ENCODE measurements around the gene CNGB1. TPM values are rescaled to one million over a fixed set of nuclear protein-coding genes. Genes with fewer than 3 reads are reported as not detected.

The CNGB1 gene
- total and polyA plus RNA-seq, 10 donors = 0.02 to 0.12 TPM; not detected in 8

DNA sequence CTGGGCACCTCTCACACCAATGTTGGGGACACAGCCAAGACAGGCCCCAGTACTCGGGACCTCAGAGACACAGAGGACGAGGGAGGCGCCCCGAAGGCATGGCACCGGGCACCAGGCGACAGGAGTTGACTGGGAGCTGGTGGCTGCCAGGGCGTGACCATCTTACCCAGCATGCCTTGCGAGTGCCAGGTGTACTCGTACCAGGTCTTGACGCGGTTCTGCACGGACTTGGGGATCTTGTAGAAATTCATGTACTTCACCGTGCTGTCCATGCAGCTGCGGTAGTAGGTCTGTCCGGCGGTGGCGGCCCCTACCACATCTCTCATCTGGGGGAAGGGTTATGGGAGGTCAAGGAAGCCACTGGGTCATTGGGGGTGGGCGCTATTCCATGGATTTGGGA lies 67.3 kb downstream of the CNGB1 start:
- intact Hi-C loops (cut with DNase I; ENCODE audit: low total_unique reads) = no loop called here
- Histone ChIP-seq H3K27ac (no peak overlapping the region), H3K9me3 (no peaks in the 10 kb centered on the region), H3K4me1 (peaks cover 0 to 13% (median 5%) of the 10 kb centered on the region in 6 donors), H3K4me3 (no peak overlapping the region), H3K36me3 (no peaks in the 10 kb centered on the region), H3K27me3 (replicated peaks in 1 of 7) (peaks cover 0 to 53% (median 7%) of the 10 kb centered on the region in 7 donors)
- no peak for DNase-seq
- 62 to 91% (median 77%) methylated on average over 5 to 18 of the region's 18 CpGs for WGBS, 5 donors
- TF ChIP-seq, protein P1, sequence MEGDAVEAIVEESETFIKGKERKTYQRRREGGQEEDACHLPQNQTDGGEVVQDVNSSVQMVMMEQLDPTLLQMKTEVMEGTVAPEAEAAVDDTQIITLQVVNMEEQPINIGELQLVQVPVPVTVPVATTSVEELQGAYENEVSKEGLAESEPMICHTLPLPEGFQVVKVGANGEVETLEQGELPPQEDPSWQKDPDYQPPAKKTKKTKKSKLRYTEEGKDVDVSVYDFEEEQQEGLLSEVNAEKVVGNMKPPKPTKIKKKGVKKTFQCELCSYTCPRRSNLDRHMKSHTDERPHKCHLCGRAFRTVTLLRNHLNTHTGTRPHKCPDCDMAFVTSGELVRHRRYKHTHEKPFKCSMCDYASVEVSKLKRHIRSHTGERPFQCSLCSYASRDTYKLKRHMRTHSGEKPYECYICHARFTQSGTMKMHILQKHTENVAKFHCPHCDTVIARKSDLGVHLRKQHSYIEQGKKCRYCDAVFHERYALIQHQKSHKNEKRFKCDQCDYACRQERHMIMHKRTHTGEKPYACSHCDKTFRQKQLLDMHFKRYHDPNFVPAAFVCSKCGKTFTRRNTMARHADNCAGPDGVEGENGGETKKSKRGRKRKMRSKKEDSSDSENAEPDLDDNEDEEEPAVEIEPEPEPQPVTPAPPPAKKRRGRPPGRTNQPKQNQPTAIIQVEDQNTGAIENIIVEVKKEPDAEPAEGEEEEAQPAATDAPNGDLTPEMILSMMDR (IDR thresholded peaks at IDR 0.05 in 8 of 11, conservative IDR thresholded peaks at IDR 0.05 in 3 of 11) = no peak
- TF ChIP-seq POLR2AphosphoS5 (IDR thresholded peaks at IDR 0.05) (no peak), POLR2A (IDR thresholded peaks at IDR 0.05) (no peak)

DNA sequence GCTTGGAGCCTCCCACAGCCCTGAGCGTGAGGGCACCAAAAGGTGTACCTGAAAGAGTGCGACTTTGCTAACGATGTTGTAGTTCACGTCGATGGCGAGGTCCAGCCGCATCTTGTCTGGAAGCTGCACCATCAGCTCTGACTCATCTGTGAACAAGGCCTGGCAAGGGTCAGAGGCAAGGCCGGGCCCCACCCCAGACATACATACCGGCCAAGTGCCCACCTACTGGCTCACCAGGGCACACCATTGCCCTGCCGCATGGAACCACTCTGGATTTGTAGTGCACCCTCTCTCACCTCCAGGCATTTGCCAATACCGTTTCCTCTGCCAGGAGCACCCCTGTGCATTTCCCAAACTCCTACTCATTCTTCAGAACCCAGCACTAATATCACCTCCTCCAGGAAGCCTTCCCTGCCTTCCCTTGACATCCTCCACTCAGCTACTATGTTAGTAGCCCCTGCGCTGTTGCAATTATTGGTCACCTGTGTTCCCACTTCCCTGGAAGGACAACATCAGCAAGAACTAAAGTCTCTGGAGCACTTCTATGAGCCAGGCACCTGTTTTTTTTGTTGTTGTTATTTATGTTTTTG lies 69.4 kb downstream of the CNGB1 start:
- intact Hi-C loops (cut with DNase I; ENCODE audit: low total_unique reads) = loop anchor here (2.0 kb wide), 1 partner anchor 103 kb away; no protein-coding TSS in a partner anchor

DNA sequence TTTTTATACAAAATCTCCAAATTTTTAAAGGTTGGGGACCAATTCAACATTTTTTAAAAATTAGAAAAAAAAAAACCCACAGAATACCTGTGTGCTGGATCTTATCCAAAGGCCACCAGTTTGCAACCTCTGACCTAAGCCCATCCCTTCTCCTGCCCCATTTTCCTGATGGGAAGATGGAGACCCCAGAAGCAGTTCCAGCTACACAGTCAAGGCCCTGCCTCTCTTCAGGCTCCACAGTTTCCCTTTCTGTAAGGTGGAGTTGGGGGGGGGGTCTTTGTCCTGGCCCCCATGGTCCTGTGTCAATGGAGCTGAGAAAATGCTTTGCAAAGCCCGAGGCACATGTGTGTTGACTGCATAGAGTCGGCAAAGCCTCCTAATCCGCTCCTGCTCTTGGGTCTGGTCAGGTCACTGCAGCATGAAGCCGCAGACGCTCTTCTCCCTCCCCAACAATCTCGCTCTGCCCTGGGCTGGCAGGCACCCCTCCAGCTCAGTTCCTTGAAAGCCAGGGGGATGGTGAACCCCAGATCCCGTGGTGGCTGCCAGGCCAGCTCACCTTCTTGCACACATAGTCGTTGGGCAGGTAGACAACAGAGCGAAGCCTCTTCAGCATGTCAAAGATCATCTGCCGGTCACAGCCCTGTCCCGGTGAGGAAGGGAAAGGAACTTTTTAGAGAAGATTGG lies 70.0 kb downstream of the CNGB1 start:
- 76 to 85% (median 82%) methylated on average over 11 of the region's 11 CpGs for WGBS, 5 donors
- H3K27ac ChIP-seq = no peak overlapping the region
- peaks cover 0 to 10% (median 5%) of the 10 kb centered on the region in 6 donors for H3K4me1 ChIP-seq
- H3K9me3 ChIP-seq = no peaks in the 10 kb centered on the region
- intact Hi-C loops (cut with DNase I; ENCODE audit: low total_unique reads) = loop anchor here (2.0 kb wide), 1 partner anchor 104 kb away; no protein-coding TSS in a partner anchor
- H3K36me3 ChIP-seq = no peaks in the 10 kb centered on the region
- no peak for DNase-seq
- H3K4me3 ChIP-seq = no peak overlapping the region
- TF ChIP-seq POLR2A (IDR thresholded peaks at IDR 0.05) (no peak), POLR2AphosphoS5 (IDR thresholded peaks at IDR 0.05) (no peak)
- TF ChIP-seq, protein P1 (IDR thresholded peaks at IDR 0.05 in 8 of 11, conservative IDR thresholded peaks at IDR 0.05 in 3 of 11) = no peak
- peaks cover 0 to 46% (median 7%) of the 10 kb centered on the region in 7 donors for H3K27me3 ChIP-seq (replicated peaks in 1 of 7)

More for the DNA sequence above, 69.4 kb downstream of the CNGB1 start:
- Histone ChIP-seq H3K27ac (no peak overlapping the region), H3K4me3 (no peak overlapping the region), H3K9me3 (no peaks in the 10 kb centered on the region), H3K4me1 (peaks cover 0 to 13% (median 5%) of the 10 kb centered on the region in 6 donors), H3K27me3 (replicated peaks in 1 of 7) (peaks cover 0 to 53% (median 7%) of the 10 kb centered on the region in 7 donors), H3K36me3 (no peaks in the 10 kb centered on the region)
- no peak for DNase-seq
- TF ChIP-seq, protein P1 (IDR thresholded peaks at IDR 0.05 in 8 of 11, conservative IDR thresholded peaks at IDR 0.05 in 3 of 11) = no peak
- TF ChIP-seq POLR2AphosphoS5 (IDR thresholded peaks at IDR 0.05) (no peak), POLR2A (IDR thresholded peaks at IDR 0.05) (no peak)
- WGBS, 5 donors = 81 to 91% (median 87%) methylated on average over 12 of the region's 12 CpGs
